Daoy (cell line): Measurements from ENCODE around the gene PCDH10. TPM values are rescaled to one million over a fixed set of nuclear protein-coding genes. Genes with fewer than 3 reads are reported as not detected.
"Not testable (repeated sequence)": the region's sequence is repeated elsewhere in the genome, so short reads cannot be mapped to it uniquely, and the experiment has no call there.

Experiments used
- DNase-seq: peaks from one replicate; pipeline ENCODE4 v3.0.0-alpha.2; 2015; ENCODE audit warnings: low read depth
- total RNA-seq: library from RNA; depleted of rRNA; stranded (reverse); fragments of >200 nt; shearing (Covaris generic); gene quantifications from 2 replicates; pipeline ENCODE4 v1.2.3, GENCODE V29; 2014

The PCDH10 gene
- total RNA-seq, 1 experiment from 2014 or later: 0.69 TPM

- no peak for DNase-seq
These were observed 84.8 kb downstream of the PCDH10 start for GRCh38 chr4:133233922-133234321.

- not testable (repeated sequence) for DNase-seq
These were observed 91.4 kb downstream of the PCDH10 start for GRCh38 chr4:133240451-133240850.
